HG02588 (cell line): ENCODE results near the gene C1orf52.
"Not testable (repeated sequence)": the region's sequence is repeated elsewhere in the genome, so short reads cannot be mapped to it uniquely, and the experiment has no call there.

Experiments used
- ATAC-seq: cut with Tn5 transposase; IDR thresholded peaks from one replicate; pipeline ENCODE4 v1.9.1; 2021; ENCODE audit warnings: mild to moderate bottlenecking, moderate library complexity; ENCODE audit not compliant: unreplicated experiment

The C1orf52 gene

GRCh38 chr1:85278853-85279314 is 19.4 kb upstream of the C1orf52 start:
- ATAC-seq: no peak

- ATAC-seq: no peak
Observed at GRCh38 chr1:85277802-85278201, 18.3 kb upstream of the C1orf52 start.

GRCh38 chr1:85276978-85277639 is 17.6 kb upstream of the C1orf52 start:
- ATAC-seq: no peak

- ATAC-seq: peak; percentile 95
Observed at GRCh38 chr1:85276215-85276977, 16.9 kb upstream of the C1orf52 start, which contains the start of gene BCL10. Gene BCL10 (minus strand): TSS chr1:85276632. CDS start chr1:85276352, 280 bp downstream.

GRCh38 chr1:85275701-85276214 is 16.3 kb upstream of the C1orf52 start:
- ATAC-seq: peak; percentile 20

GRCh38 chr1:85274969-85275453 is 15.5 kb upstream of the C1orf52 start:
- no peak for ATAC-seq

GRCh38 chr1:85273397-85273796 is 13.9 kb upstream of the C1orf52 start:
- ATAC-seq: no peak

- no peak for ATAC-seq
Observed at GRCh38 chr1:85268801-85269585, 9.5 kb upstream of the C1orf52 start.

- no peak for ATAC-seq
Observed at GRCh38 chr1:85267313-85267712, 7.9 kb upstream of the C1orf52 start.

GRCh38 chr1:85264150-85264549 is 4.7 kb upstream of the C1orf52 start:
- ATAC-seq: no peak

GRCh38 chr1:85262985-85263384 is 3.5 kb upstream of the C1orf52 start:
- no peak for ATAC-seq

- peak; percentile 2 for ATAC-seq
Observed at GRCh38 chr1:85259912-85260274, 431 bp upstream of the C1orf52 start.

GRCh38 chr1:85258536-85259117 is 835 bp downstream of the C1orf52 start:
- no peak for ATAC-seq

- ATAC-seq: not testable (repeated sequence)
Observed at GRCh38 chr1:85249042-85249441, 10.4 kb downstream of the C1orf52 start.

GRCh38 chr1:85245891-85246290 is 13.6 kb downstream of the C1orf52 start:
- no peak for ATAC-seq

GRCh38 chr1:85245456-85245855 is 14.0 kb downstream of the C1orf52 start:
- ATAC-seq: no peak

- ATAC-seq: no peak
Observed at GRCh38 chr1:85244271-85245061, 15.0 kb downstream of the C1orf52 start.

- ATAC-seq: no peak
Observed at GRCh38 chr1:85243372-85243771, 16.1 kb downstream of the C1orf52 start.

GRCh38 chr1:85240643-85241042 is 18.8 kb downstream of the C1orf52 start:
- ATAC-seq: no peak

- no peak for ATAC-seq
Observed at GRCh38 chr1:85240174-85240601, 19.3 kb downstream of the C1orf52 start.
